Vagina (tissue), 2 donors: ENCODE measurements around the gene ERRFI1.

ENCODE experiments used
- POLR2A ChIP-seq, 2 donors: fragments of 450-650 bp; IDR thresholded peaks; one replicate each; pipeline ENCODE4 v1.6.1; 2017; ENCODE audit warnings: antibody characterized with exemption in 2 of 2, mild to moderate bottlenecking in 2 of 2, moderate library complexity in 2 of 2
- POLR2AphosphoS5 ChIP-seq, 2 donors: sonication (generic); formaldehyde crosslinking; IDR thresholded peaks; one replicate each; pipeline ENCODE4 v1.9.0; 2017; ENCODE audit warnings: antibody characterized with exemption in 2 of 2, mild to moderate bottlenecking in 2 of 2, low read depth in 1 of 2; ENCODE audit not compliant: insufficient read depth in 1 of 2
- TF ChIP-seq, protein P1 (sequence below), 3 experiments: fragments of 450-650 bp in 2 of 3; fragments of 200-600 bp in 1 of 3; sonication (generic) in 1 of 3; IDR thresholded peaks; one replicate each; pipeline ENCODE4 v1.5.1; 2017 to 2019; ENCODE audit warnings: antibody characterized with exemption in 3 of 3, mild to moderate bottlenecking in 2 of 3, moderate library complexity in 2 of 3

DNA sequence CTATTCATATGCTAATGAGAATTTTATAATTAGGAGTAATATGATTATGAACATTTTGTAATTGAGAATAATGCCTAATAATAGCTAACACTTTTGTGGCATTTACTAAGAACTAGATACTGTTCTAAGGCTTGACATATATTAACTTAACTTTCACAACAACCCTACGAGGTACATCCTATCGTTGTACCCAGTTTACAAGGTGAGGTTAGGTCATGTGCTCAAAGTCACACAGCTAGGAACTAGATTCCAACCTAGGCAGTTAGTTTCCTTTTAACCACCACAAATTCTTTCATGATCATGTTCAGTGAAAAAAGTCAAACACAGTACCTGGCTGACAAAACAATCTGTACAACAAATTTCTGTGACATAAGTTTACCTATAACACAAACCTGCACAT, 13.0 kb upstream of the ERRFI1 start:
- no peak for TF ChIP-seq POLR2A (IDR thresholded peaks at IDR 0.05)
- TF ChIP-seq, protein P1, sequence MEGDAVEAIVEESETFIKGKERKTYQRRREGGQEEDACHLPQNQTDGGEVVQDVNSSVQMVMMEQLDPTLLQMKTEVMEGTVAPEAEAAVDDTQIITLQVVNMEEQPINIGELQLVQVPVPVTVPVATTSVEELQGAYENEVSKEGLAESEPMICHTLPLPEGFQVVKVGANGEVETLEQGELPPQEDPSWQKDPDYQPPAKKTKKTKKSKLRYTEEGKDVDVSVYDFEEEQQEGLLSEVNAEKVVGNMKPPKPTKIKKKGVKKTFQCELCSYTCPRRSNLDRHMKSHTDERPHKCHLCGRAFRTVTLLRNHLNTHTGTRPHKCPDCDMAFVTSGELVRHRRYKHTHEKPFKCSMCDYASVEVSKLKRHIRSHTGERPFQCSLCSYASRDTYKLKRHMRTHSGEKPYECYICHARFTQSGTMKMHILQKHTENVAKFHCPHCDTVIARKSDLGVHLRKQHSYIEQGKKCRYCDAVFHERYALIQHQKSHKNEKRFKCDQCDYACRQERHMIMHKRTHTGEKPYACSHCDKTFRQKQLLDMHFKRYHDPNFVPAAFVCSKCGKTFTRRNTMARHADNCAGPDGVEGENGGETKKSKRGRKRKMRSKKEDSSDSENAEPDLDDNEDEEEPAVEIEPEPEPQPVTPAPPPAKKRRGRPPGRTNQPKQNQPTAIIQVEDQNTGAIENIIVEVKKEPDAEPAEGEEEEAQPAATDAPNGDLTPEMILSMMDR (IDR thresholded peaks at IDR 0.05), result no peak
- no peak for TF ChIP-seq POLR2AphosphoS5 (IDR thresholded peaks at IDR 0.05; ENCODE audit: insufficient read depth in 1 of 2, low read depth in 1 of 2)
